ENCODE results near the gene RASGRP1. TPM values are rescaled to one million over a fixed set of nuclear protein-coding genes. Genes with fewer than 3 reads are reported as not detected.

RASGRP1 gene
- total and polyA plus RNA-seq, 10 of the 15 experiments (the other 5 are each of a cell fraction or from before 2014, with no cell fraction given): 5.6 to 234 (median 20.9) TPM

- TF ChIP-seq IRF4 (IDR thresholded peaks at IDR 0.05; ENCODE audit: low read depth, low read length): no peak
- no peak for TF ChIP-seq HDAC2 (IDR thresholded peaks at IDR 0.05)
- TF ChIP-seq GABPA (IDR thresholded peaks at IDR 0.05; ENCODE audit: low read depth): peak; percentile 52; the same call in 1 of the 2 replicates
- peak; percentile 30; the same call in 1 of the 2 replicates for TF ChIP-seq MLLT1 (IDR thresholded peaks at IDR 0.05)
- TF ChIP-seq NFIC (IDR thresholded peaks at IDR 0.05; ENCODE audit: low read depth, low read length): peak; percentile 85
- TF ChIP-seq DPF2 (IDR thresholded peaks at IDR 0.05): 0 out of 2 replicates have a peak, but pooled peaks have one; percentile 20
- no peak for TF ChIP-seq RELB (IDR thresholded peaks at IDR 0.05; ENCODE audit: low read depth)
- TF ChIP-seq TARDBP (IDR thresholded peaks at IDR 0.05; ENCODE audit: borderline replicate concordance): no peak
- TF ChIP-seq BHLHE40 (IDR thresholded peaks at IDR 0.05; ENCODE audit: borderline replicate concordance in 1 of 2, low read depth in 2 of 2, low read length in 1 of 2): no peak
- TF ChIP-seq RFX5 (IDR thresholded peaks at IDR 0.05; ENCODE audit: low read depth, low read length): no peak
- TF ChIP-seq PAX5 (IDR thresholded peaks at IDR 0.05; ENCODE audit: borderline replicate concordance, low read depth, low read length): peak; percentile 46; the same call in 1 of the 2 replicates
These were observed 4.1 kb downstream of the RASGRP1 start (continued) for GRCh38 chr15:38560456-38560926.

All from GM12878 (cell line).